HFF-Myc (cell line): ENCODE measurements around the gene TBX6.

ENCODE experiments used
- DNase-seq: peaks from one replicate; pipeline ENCODE4 v3.0.0-alpha.2; 2011; ENCODE audit warnings: low read depth; ENCODE audit errors: extremely low read depth
- H3K4me3 ChIP-seq: replicated peaks from 2 replicates; pipeline ENCODE4 v1.5.1; 2011; ENCODE audit warnings: low read depth, mild to moderate bottlenecking, control low read depth, low read length
- CTCF ChIP-seq: IDR thresholded peaks from 2 replicates; pipeline ENCODE4 v1.5.1; 2012; ENCODE audit warnings: mild to moderate bottlenecking, low read depth, low read length, control low read depth; ENCODE audit errors: missing control alignments

Gene TBX6

GRCh38 chr16:30053376-30054015 is 38.2 kb downstream of the TBX6 start:
- DNase-seq: no peak
- no peak for TF ChIP-seq CTCF
- H3K4me3 ChIP-seq: peak overlapping the region; percentile 92

GRCh38 chr16:30052671-30053372 is 38.9 kb downstream of the TBX6 start:
- H3K4me3 ChIP-seq: peak overlapping the region; percentile 92
- DNase-seq: peak; percentile 75
- TF ChIP-seq CTCF: no peak

GRCh38 chr16:30051518-30051917 is 40.2 kb downstream of the TBX6 start:
- DNase-seq: no peak

GRCh38 chr16:30049871-30050270 is 41.9 kb downstream of the TBX6 start:
- H3K4me3 ChIP-seq: no peak overlapping the region
- DNase-seq: no peak
- no peak for TF ChIP-seq CTCF

More at GRCh38 chr16:30051518-30051917, 40.2 kb downstream of the TBX6 start:
- TF ChIP-seq CTCF: no peak
- no peak overlapping the region for H3K4me3 ChIP-seq

GRCh38 chr16:30046588-30046987 is 45.1 kb downstream of the TBX6 start:
- no peak for TF ChIP-seq CTCF
- H3K4me3 ChIP-seq: no peak overlapping the region
- no peak for DNase-seq

- no peak overlapping the region for H3K4me3 ChIP-seq
- DNase-seq: no peak
- no peak for TF ChIP-seq CTCF
Observed at GRCh38 chr16:30046178-30046577, 45.5 kb downstream of the TBX6 start.
